Neural progenitor cell (in vitro differentiated cells): ENCODE measurements around the gene SLC52A3. TPM values are rescaled to one million over a fixed set of nuclear protein-coding genes. Genes with fewer than 3 reads are reported as not detected.

Source experiments
- total RNA-seq: library from RNA; depleted of rRNA; stranded (reverse); fragments of >200 nt; gene quantifications from 2 replicates; pipeline ENCODE4 v1.2.3, GENCODE V29; 2015; ENCODE audit warnings: low replicate concordance

SLC52A3 gene
- total RNA-seq, 1 donor from 2014 or later = not detected

Other genes starting within 250 kb of the SLC52A3 start
- gene CSNK2A1, start 224.7 kb downstream of the SLC52A3 start, total RNA-seq = 310 and 599 TPM in 2 replicates
- 0.07 and 1.4 TPM in 2 replicates for gene TCF15, start 158.2 kb downstream of the SLC52A3 start, total RNA-seq
- 6.8 and 12.8 TPM in 2 replicates for gene SRXN1, start 115.3 kb downstream of the SLC52A3 start, total RNA-seq
- not detected in 2 replicates for gene SCRT2, start 92.7 kb downstream of the SLC52A3 start, total RNA-seq
- 2.9 and 9.1 TPM in 2 replicates for gene FAM110A, start 65.2 kb upstream of the SLC52A3 start, total RNA-seq
- gene ANGPT4, start 147.8 kb upstream of the SLC52A3 start, total RNA-seq = 0.06 and 0.19 TPM in 2 replicates
- 0.26 and 1.0 TPM in 2 replicates for gene RSPO4, start 233.8 kb upstream of the SLC52A3 start, total RNA-seq